GM13977 (cell line): Measurements from ENCODE around the gene USB1.

Experiments used
- DNase-seq: peaks from one replicate; pipeline ENCODE4 v3.0.0; 2012; ENCODE audit warnings: low spot score
- in situ Hi-C: fragments of 300-500 bp; cut with MboI; formaldehyde crosslinking; loops from one replicate; pipeline ENCODE4 v1.12.0; 2022; ENCODE audit warnings: low sequenced_read_pairs, low pct_unique_long_range_greater_than_20kb, mixed read lengths, inconsistent platforms; ENCODE audit not compliant: unreplicated experiment
- TF ChIP-seq, protein P1 (sequence below): IDR thresholded peaks from 2 replicates; pipeline ENCODE4 v1.5.1; 2012; ENCODE audit warnings: mild to moderate bottlenecking, control low read depth; ENCODE audit not compliant: insufficient read depth; ENCODE audit errors: extremely low read depth, missing control alignments

USB1 gene

DNA sequence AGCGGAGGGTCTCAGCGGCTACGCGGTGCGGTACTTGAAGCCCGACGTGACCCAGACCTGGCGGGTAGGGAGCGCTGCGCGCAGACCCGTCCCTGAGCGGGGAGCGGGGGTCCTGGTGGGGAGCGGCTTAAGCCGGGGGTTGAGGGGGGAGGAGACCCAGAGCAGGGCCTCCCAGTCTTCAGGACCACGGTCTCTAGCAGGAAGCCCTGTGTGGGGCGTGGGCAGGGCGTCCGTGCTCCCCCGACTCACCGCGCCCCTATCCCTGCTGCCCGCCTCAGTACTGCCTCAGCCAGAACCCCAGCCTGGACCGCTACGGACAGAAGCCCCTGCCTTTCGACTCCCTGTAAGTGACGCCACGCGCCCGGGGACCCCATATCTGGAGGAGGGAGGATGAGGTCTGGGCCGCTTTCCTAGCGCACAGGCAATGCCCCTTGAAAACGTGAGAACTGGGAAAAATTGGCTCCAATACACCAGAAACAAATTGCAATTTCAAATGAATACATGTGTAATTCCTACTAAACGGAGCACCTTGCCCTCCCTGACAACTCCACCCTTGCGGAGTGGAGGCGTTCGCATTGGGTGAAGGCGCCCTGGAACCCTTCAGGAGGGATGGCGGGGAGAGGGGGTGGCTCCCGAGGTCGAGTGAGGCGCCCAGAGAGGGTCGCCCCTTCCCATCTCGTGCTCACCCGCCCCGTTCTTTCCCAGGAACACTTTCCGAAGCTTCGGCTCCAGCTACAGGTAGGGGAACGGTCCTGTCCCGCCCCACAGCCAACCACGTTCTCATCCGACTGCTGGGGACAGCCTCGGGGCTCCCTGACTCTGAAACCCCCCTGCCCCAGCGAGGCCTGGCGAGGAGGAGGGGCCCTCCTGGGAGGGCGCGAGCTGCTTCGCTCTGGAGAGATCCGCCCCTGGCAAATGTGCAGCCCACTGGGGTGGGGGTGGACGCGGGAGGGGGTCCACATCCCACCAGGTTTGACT lies 15.7 kb upstream of the USB1 start:
- TF ChIP-seq, protein P1, sequence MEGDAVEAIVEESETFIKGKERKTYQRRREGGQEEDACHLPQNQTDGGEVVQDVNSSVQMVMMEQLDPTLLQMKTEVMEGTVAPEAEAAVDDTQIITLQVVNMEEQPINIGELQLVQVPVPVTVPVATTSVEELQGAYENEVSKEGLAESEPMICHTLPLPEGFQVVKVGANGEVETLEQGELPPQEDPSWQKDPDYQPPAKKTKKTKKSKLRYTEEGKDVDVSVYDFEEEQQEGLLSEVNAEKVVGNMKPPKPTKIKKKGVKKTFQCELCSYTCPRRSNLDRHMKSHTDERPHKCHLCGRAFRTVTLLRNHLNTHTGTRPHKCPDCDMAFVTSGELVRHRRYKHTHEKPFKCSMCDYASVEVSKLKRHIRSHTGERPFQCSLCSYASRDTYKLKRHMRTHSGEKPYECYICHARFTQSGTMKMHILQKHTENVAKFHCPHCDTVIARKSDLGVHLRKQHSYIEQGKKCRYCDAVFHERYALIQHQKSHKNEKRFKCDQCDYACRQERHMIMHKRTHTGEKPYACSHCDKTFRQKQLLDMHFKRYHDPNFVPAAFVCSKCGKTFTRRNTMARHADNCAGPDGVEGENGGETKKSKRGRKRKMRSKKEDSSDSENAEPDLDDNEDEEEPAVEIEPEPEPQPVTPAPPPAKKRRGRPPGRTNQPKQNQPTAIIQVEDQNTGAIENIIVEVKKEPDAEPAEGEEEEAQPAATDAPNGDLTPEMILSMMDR = no peak
- in situ Hi-C loops = no loop called here
- DNase-seq = peak; percentile 56

DNA sequence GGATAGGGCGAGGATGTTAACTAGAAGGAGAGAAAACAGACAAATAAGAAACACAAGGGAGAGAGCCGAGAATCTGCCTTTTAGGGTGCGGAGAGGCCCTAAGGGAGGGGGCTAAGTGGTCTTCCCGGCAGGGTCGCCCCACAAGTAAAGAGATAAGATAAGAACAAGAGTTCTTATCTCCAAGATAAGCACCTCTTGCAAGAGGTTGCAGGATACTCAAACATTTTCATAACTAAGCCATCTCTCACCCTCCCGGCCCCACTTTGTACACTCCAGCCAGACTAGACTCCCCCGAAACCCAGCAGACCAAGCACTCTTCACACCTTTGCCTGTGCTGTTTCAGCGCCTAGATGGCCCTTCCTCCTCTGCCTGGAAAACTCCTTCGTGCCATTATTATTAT lies 15.0 kb upstream of the USB1 start:
- TF ChIP-seq, protein P1 = no peak
- in situ Hi-C loops = no loop called here
- DNase-seq = no peak

DNA sequence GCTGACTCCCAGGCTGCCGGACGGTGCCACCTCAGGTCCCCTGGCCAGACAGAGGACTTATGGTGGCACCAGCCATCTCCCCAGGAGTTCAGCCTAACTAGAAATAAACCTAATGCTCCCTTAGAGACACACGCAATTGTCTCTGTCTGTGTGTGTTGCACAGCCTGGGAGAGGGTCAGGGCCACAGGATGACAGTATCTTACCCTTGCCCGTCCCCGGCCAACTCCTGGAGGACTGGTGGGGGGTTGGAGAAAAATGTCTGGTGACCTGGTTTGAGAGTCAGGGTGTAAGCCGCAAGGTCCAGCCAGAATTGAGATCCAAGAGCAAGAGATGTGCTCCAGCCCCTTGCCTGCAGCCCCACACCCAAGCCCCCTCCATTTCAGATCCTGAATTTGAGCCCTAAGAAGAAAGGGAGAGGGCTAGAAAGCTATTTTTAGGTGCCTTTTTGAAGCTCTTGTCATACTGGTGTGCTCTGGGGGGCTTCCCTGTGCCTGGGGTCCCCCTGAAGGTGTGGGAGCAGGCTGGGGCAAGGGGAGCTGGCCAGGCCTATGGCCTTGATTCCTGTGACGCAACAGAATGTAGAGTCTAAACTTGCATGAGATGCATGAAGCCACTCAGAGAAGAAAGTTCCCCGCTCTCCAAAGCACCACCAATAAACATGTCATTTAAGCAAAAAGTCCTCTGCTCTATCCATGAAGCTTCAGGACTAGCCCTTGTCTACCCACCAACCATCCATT lies 13.6 kb upstream of the USB1 start:
- TF ChIP-seq, protein P1 = no peak
- no peak for DNase-seq
- in situ Hi-C loops = no loop called here

GRCh38 chr16:57988929-57989328 lies 12.3 kb upstream of the USB1 start:
- TF ChIP-seq, protein P1 = no peak
- in situ Hi-C loops = no loop called here
- DNase-seq = no peak

- TF ChIP-seq, protein P1 = no peak
- DNase-seq = no peak
- in situ Hi-C loops = no loop called here
Observed at GRCh38 chr16:57991551-57992059, 9.6 kb upstream of the USB1 start.

DNA sequence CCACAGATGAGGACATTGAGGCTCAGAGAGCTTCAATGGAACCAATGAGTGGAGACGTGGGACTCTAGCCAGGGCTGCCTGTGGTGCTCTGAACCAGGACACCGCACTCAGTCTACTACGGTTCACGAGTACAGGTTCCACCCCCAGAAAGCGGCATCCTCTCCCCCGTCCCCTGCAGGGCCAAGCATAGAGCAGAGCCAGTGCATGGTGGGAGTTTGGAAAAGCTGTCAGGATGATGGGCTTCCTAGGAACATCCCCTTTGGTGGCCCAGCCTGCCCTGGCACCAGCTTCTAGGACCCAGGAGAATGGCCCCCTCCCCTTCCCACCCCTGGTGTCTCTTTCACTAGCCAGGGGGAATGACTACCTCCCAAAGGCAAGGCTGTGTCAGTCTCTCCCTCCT lies 9.1 kb upstream of the USB1 start:
- in situ Hi-C loops = no loop called here
- no peak for DNase-seq
- TF ChIP-seq, protein P1 = no peak
